Caco-2 (cell line): ENCODE data around the gene THTPA. TPM values are rescaled to one million over a fixed set of nuclear protein-coding genes. Genes with fewer than 3 reads are reported as not detected.

Experiments
- BruUV-seq: library from RNA; stranded (reverse); fragments of 400-500 nt; replicated peaks from 2 replicates; lab custom pipeline; 2021; lab: Mats Ljungman, UMichigan
- CTCF ChIA-PET: fragments of 300-600 bp; sonication (Branson Sonifier 250); formaldehyde crosslinking; loops from one replicate; lab custom pipeline; 2022; ENCODE audit warnings: antibody characterized with exemption; lab: Charles Lee
- POLR2A ChIA-PET: fragments of 300-600 bp; sonication (Branson Sonifier 250); formaldehyde crosslinking; loops from one replicate; lab custom pipeline; 2022; ENCODE audit warnings: antibody characterized with exemption; lab: Charles Lee
- DNase-seq, 2 experiments: peaks; one replicate each; pipeline versions ENCODE4 v3.0.0 to v3.0.0-alpha.2; 2020 to 2022
- H3K27me3 ChIP-seq: replicated peaks from 2 replicates; pipeline ENCODE4 v1.6.0; 2011; ENCODE audit warnings: low read length; ENCODE audit not compliant: control insufficient read depth, insufficient read depth
- H3K36me3 ChIP-seq: 2 replicates; pipeline ENCODE4 v1.5.1; 2011; ENCODE audit warnings: low read length; ENCODE audit not compliant: control insufficient read depth, insufficient read depth
- H3K4me1 ChIP-seq: fragments of 250-450 bp; sonication (Bioruptor Pico); 2 replicates; pipeline ENCODE4 v1.5.1; 2020; ENCODE audit warnings: mild to moderate bottlenecking
- H3K4me3 ChIP-seq: 2 replicates; pipeline ENCODE4 v1.5.1; 2011; ENCODE audit warnings: low read depth, mild to moderate bottlenecking, control low read depth, low read length
- H3K9me3 ChIP-seq: fragments of 250-450 bp; sonication (Bioruptor Pico); 2 replicates; pipeline ENCODE4 v1.5.1; 2020; ENCODE audit warnings: mild to moderate bottlenecking, moderate library complexity
- H3K27ac Mint-ChIP-seq: one replicate; pipeline ENCODE4 v1.8.0; 2022; ENCODE audit warnings: mixed read lengths; ENCODE audit not compliant: unreplicated experiment
- H3K27me3 Mint-ChIP-seq: one replicate; pipeline ENCODE4 v1.8.0; 2022; ENCODE audit warnings: mixed read lengths; ENCODE audit not compliant: insufficient read depth, unreplicated experiment
- H3K36me3 Mint-ChIP-seq: one replicate; pipeline ENCODE4 v1.8.0; 2022; ENCODE audit warnings: mild to moderate bottlenecking, mixed read lengths; ENCODE audit not compliant: insufficient read depth, unreplicated experiment
- H3K4me1 Mint-ChIP-seq: one replicate; pipeline ENCODE4 v1.8.0; 2022; ENCODE audit warnings: low read depth, mixed read lengths; ENCODE audit not compliant: unreplicated experiment
- H3K4me3 Mint-ChIP-seq: one replicate; pipeline ENCODE4 v1.8.0; 2022; ENCODE audit warnings: mild to moderate bottlenecking, moderate library complexity, mixed read lengths; ENCODE audit not compliant: unreplicated experiment
- H3K9me3 Mint-ChIP-seq: one replicate; pipeline ENCODE4 v1.8.0; 2022; ENCODE audit warnings: mixed read lengths; ENCODE audit not compliant: unreplicated experiment
- CTCF ChIP-seq, 2 experiments: fragments of 200-600 bp in 1 of 2; IDR thresholded peaks; 1 replicate in 1 of 2; 2 replicates in 1 of 2; pipeline versions ENCODE4 v1.5.1 to v1.8.0; 2011 to 2022; ENCODE audit warnings: antibody characterized with exemption in 1 of 2, control low read depth in 1 of 2, inconsistent platforms in 1 of 2, low read depth in 1 of 2, low read length in 1 of 2, mild to moderate bottlenecking in 1 of 2, moderate library complexity in 1 of 2; ENCODE audit not compliant: insufficient read depth in 1 of 2, severe bottlenecking in 1 of 2, unreplicated experiment in 1 of 2
- intact Hi-C: fragments of 100-400 bp; cut with micrococcal nuclease; formaldehyde crosslinking; loops from one replicate; pipeline ENCODE4 v1.10.0; 2022; ENCODE audit not compliant: unreplicated experiment
- total RNA-seq: library from RNA; stranded (reverse); gene quantifications from 2 replicates; pipeline ENCODE4 v1.2.3, GENCODE V29; 2022

Gene THTPA
- total RNA-seq, 1 experiment from 2014 or later, result 9.3 TPM

- TF ChIP-seq CTCF (IDR thresholded peaks at IDR 0.05; ENCODE audit: insufficient read depth in 1 of 2, low read depth in 1 of 2, low read length in 1 of 2, severe bottlenecking in 1 of 2, unreplicated experiment in 1 of 2), result no peak
- Mint-ChIP-seq H3K36me3 (peaks cover 2% of the 10 kb centered on the region), H3K4me3 (no peak overlapping the region), H3K27ac (no peak overlapping the region), H3K27me3 (no peaks in the 10 kb centered on the region), H3K4me1 (no peaks in the 10 kb centered on the region), H3K9me3 (no peaks in the 10 kb centered on the region)
- Histone ChIP-seq H3K9me3 (no peaks in the 10 kb centered on the region), H3K36me3 (no peaks in the 10 kb centered on the region), H3K4me3 (peak overlapping the region; percentile 54), H3K4me1 (0 out of 2 replicates have a peak, but pooled peaks cover 5% of the 10 kb centered on the region), H3K27me3 (no peaks in the 10 kb centered on the region)
- DNase-seq, result no peak
- POLR2A ChIA-PET, result no interaction called here
- CTCF ChIA-PET, result interaction anchor here (1.5 kb wide), 1 partner anchor 72 kb away, joined by 5 read pairs; no protein-coding TSS in a partner anchor
- intact Hi-C loops, result no loop called here
- BruUV-seq, result no TSS peak
These were observed 5.2 kb upstream of the THTPA start for GRCh38 chr14:23550812-23551265.

GRCh38 chr14:23551266-23552028, 4.6 kb upstream of the THTPA start, which contains the start of gene ZFHX2:
Gene ZFHX2 (minus strand): TSS chr14:23551765. CDS start chr14:23535325, 16,440 bp downstream.
- ChIA-PET POLR2A (interaction anchor here (0.6 to 0.7 kb wide), 2 partner anchors 9 to 231 kb away, joined by 3 to 4 read pairs; no protein-coding TSS in a partner anchor), CTCF (interaction anchor here (0.7 to 1.5 kb wide), 2 partner anchors 10 to 73 kb away, joined by 4 to 5 read pairs; no protein-coding TSS in a partner anchor)
- Mint-ChIP-seq H3K4me1 (peaks cover under 1% of the 10 kb centered on the region), H3K36me3 (peaks cover 8% of the 10 kb centered on the region), H3K27ac (no peak within 1 kb of the TSS), H3K9me3 (no peaks in the 10 kb centered on the region), H3K27me3 (no peaks in the 10 kb centered on the region), H3K4me3 (no peak within 1 kb of the TSS)
- intact Hi-C loops, result no loop called here
- Histone ChIP-seq H3K4me1 (0 out of 2 replicates have a peak, but pooled peaks cover 5% of the 10 kb centered on the region), H3K27me3 (no peaks in the 10 kb centered on the region), H3K4me3 (peak within 1 kb of the TSS; percentile 54), H3K36me3 (no peaks in the 10 kb centered on the region), H3K9me3 (no peaks in the 10 kb centered on the region)
- BruUV-seq, result no TSS peak
- TF ChIP-seq CTCF (IDR thresholded peaks at IDR 0.05; ENCODE audit: insufficient read depth in 1 of 2, low read depth in 1 of 2, low read length in 1 of 2, severe bottlenecking in 1 of 2, unreplicated experiment in 1 of 2), result no peak
- DNase-seq, result peak; percentile 80 to 87

- Mint-ChIP-seq H3K36me3 (peaks cover 28% of the 10 kb centered on the region), H3K4me1 (peaks cover 14% of the 10 kb centered on the region), H3K27ac (peak overlapping the region; percentile 91), H3K4me3 (peak overlapping the region; percentile 94), H3K9me3 (no peaks in the 10 kb centered on the region), H3K27me3 (no peaks in the 10 kb centered on the region)
- DNase-seq, result no peak
- no peaks in the 10 kb centered on the region for H3K27me3 ChIP-seq
- H3K9me3 ChIP-seq, result no peaks in the 10 kb centered on the region
- H3K4me3 ChIP-seq, result peak overlapping the region; percentile 97
- ChIA-PET CTCF (interaction anchor here (1.2 kb wide), 1 partner anchor 77 kb away, joined by 5 read pairs; no protein-coding TSS in a partner anchor), POLR2A (interaction anchor here (0.6 kb wide), 2 partner anchors 548 to 1567 kb away, joined by 4 to 5 read pairs; no protein-coding TSS in a partner anchor)
- TF ChIP-seq CTCF (IDR thresholded peaks at IDR 0.05; ENCODE audit: insufficient read depth in 1 of 2, low read depth in 1 of 2, low read length in 1 of 2, severe bottlenecking in 1 of 2, unreplicated experiment in 1 of 2), result no peak
- intact Hi-C loops, result no loop called here
- H3K36me3 ChIP-seq, result peaks cover 3% of the 10 kb centered on the region
- H3K4me1 ChIP-seq, result 0 out of 2 replicates have a peak, but pooled peaks cover 11% of the 10 kb centered on the region
- no TSS peak for BruUV-seq
These were observed 564 bp upstream of the THTPA start for GRCh38 chr14:23555533-23555881.
